ENCODE measurements around the gene PARD6A.
A peak's percentile ranks its signal among the peaks of the same experiment; 100 is the strongest.
"Not testable (repeated sequence)": the region's sequence is repeated elsewhere in the genome, so short reads cannot be mapped to it uniquely, and the experiment has no call there.

Gene PARD6A

GRCh38 chr16:67667453-67667816 is 6.7 kb downstream of the PARD6A start:
- DNase-seq: no peak

DNA sequence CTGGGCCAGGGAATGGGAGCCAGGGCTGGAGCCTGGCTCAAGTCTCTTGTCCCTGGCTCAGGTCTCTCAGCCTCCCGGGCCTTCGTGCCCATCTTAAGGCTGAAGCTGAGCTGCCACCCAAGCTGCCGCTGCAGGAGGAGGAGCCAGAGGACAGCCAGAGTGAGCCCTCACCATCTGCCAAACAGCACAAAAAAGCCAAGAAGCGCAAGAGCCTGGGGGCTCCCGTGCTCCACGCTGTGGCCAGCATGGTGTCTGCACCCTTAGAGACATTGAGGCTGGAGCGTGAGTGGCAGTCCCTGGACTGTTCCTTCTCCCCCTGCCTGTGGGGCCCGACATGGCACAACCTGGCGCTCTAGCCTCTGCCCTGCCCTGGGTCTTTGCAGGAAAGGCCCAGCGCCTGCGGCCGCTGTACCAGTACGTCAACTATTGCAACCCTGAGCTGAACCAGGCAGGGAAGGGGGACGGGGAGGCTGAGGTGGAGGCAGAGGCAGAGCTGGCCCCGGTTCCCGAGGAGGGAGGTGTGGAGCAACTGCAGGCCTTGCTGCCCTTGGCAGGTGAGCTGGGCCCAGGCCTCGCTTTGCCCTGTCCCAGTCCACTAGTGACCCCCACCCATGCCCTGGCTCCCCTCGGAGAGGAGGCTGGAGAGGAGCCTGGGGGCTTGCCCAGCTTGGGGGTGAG is 7.2 kb downstream of the PARD6A start:
- DNase-seq: peak; percentile 86

DNA sequence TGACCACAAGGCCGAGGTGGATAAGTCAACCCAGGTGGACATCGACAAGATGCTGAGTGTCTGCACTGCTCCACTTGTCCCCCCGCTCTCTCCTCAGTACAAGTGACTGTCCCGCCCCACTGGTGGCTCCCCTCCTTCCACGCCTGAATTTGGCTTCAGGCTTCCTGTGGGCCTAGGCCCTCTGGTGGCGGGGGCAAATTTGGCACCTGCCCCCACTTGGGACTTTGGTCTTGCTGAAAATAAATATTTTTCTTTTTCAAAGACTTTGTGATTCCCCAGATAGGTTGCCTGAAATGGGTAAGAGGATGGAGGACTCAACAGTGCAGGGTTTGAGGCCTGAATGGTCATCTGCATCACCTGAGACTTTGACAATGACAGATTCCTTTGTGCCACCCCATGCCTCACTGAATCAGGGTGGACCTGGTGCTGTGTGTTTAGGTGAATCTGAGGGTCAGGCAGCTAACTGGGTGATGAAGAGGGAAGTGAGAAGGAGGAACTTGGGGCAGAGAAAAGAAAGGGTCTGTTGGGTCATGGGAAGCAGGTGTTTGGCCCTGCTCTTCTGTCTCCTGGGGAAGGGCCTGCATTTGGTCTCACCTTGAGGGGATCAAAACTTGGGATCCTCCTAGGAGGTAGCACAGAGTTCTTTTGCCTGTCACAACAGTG is 7.9 kb downstream of the PARD6A start:
- peak; percentile 33 for DNase-seq

DNA sequence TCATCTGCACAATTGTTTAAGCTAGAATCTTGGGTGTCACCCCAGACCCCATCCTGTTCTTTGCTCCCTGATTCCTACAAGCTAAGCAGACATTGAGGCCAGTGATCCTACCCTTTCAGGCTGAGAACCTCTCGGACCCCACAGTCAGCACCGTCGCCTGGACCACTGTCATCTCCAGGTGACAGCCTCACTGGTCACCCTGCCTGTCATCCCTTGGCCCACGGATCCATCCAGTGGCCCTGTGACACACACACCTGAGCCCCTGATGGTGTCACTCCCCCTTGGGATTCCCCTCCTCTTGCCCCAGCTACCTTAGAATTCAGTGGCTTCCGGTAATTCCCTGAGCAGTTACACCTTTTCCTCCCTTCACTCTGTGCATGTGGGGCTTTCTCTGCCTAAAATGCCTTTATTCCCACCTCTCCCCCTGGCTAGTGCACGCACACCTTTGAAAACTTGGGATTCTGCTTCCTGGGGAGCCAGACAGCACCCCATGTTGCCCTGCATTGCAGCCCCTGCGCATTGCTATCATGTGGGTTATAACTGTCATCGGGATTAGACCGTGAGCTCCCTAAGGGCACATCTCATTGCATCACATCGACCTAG is 8.8 kb downstream of the PARD6A start:
- no peak for DNase-seq

- DNase-seq: no peak
These were observed 11.5 kb downstream of the PARD6A start for GRCh38 chr16:67672306-67672705.

GRCh38 chr16:67672739-67673662 is 12.2 kb downstream of the PARD6A start:
- peak; percentile 66 for DNase-seq

DNA sequence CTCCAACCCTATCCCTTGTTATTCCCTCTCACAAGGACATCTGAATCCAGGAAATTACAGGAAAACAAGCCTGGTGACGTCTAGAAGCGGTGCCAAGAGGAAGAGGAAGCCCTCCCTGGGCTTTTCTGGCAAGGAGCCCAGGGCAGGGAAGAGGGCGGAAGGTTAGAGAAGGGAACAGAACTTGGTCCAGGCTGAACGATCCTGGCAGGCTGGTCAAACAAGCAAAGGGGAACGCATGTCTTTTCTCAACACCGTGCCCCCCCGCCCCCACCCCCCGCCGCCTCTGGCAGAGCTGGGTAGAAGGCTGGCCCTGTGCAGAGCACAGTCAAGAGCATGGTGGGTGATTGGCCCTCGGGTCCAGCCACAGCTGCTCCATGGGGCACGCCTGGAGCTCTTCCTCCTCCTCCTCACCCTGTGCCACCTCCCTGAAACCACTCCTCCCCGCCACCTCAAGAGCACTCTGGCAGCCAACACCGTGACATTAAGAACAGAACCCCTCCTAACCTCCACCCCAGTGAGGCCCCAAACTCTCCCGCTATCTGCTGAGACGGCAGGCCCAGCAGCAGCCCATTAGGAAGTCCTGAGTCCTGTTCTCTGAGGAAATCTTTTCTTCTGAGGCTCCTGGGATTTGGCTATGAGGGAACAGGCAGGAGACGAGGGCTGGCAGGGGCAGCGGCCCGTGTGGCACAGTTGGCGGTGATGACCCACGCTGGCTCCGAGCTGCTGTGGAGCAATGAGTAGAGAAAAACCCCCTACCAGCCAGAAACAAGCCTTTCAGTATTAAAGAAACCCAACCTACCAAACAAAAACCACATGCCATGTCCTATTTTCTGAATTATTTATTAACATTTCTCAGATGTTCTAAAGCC is 13.2 kb downstream of the PARD6A start:
- DNase-seq: no peak

GRCh38 chr16:67674851-67675578 is 14.3 kb downstream of the PARD6A start:
- DNase-seq: no peak

DNA sequence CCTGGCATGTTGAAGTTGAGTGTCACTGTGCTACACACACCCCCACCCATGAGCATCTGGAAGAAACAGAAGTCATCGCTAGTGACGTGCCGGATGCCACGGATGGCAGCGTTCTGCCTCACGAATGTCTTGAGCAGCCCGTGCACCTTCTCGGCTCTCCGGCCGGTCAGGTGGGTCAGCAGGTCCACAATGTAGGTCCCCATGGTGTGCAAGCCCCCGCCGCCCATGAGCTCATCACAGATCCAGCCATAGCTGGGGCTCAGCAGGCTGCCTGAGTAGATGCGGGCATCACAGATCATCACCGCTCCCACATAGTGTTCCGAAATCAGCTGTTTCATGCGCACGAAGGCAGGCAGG is 14.8 kb downstream of the PARD6A start:
- no peak for DNase-seq

- no peak for DNase-seq
These were observed 15.2 kb downstream of the PARD6A start for GRCh38 chr16:67675999-67676398.

DNA sequence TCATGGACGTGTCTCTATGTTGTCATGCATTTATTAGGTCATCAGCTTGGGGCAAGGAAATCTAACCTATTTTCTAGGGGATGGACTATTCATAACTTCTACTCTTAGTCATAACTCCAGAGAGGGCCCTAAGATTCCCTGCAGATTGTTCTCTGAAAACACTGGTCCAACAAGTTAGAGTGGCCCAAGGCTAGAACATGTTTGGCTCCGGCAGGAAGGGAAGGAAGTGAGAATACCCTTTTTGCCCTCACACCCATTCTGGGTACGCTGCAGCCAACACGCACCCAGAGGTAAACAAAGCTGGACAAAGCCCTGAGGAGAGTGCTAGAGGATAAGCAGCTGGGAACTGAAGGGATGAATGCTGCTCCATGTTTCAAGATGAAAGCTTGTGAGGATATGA is 15.8 kb downstream of the PARD6A start:
- DNase-seq: no peak

DNA sequence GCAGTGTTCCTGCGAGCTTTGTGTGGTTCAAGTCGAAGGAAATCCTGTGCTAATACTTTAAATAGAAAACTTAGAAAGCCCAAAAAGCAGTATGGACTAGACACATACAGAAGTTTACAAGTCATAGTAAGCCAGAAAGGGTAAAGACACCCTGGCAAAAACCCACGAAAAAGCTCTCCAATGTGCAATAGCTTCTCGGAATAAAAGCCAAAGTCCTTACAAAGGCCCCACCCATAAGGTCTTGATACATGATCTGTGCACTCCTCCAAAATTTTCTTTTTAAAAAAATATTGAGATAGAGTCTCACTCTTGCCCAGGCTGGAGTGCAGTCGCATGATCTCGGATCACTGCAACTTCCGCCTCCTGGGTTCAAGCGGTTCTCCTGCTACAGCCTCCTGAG is 16.2 kb downstream of the PARD6A start:
- DNase-seq: no peak

GRCh38 chr16:67677712-67678111 is 17.0 kb downstream of the PARD6A start:
- DNase-seq: no peak

GRCh38 chr16:67678354-67679023 is 17.7 kb downstream of the PARD6A start:
- DNase-seq: no peak

GRCh38 chr16:67679935-67680897 is 19.5 kb downstream of the PARD6A start:
- no peak for DNase-seq

GRCh38 chr16:67683767-67684166 is 23.0 kb downstream of the PARD6A start:
- DNase-seq: no peak

GRCh38 chr16:67685388-67686112 is 24.8 kb downstream of the PARD6A start:
- DNase-seq: no peak

DNA sequence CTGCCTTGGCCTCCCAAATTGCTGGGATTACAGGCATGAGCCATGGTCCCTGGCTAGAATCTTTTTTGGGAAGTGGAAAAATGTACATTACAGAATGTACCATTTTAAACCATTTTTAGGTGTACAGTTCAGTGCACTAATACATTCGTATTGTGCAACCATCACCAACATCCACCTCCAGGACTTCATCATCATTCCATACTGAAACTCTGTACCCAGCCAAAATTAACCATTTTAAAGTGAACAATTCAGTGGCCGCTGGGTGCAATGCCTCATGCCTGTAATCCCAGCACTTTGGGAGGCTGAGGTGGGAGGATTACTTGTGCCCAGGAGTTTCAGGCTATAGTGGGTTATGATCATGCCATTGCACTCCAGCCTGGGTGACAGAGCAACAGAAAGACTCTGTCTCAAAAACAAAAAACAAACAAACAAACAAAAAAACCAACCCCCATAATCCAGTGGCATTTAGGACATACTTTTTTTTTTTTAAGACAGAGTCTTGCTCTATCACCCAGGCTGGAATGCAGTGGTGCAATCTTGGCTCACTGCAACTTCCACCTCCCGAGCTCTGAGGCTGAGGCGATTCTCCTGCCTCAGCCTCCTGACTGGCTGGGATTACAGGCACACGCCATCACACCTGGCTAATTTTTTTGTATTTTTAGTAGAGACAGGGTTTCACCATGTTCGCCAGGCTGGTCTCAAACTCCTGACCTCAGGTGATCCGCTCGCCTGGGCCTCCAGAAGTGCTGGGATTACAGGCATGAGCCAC is 32.9 kb downstream of the PARD6A start:
- not testable (repeated sequence) for DNase-seq

All from CD4-positive, alpha-beta T cell treated with Interleukin-6 for 4 hours (primary cell).